Measurements from ENCODE around the gene TENM3.

Gene TENM3

GRCh38 chr4:182496408-182496807 is 253.2 kb downstream of the TENM3 start:
- DNase-seq (ENCODE audit: extremely low read depth in 1 of 2, low read depth in 1 of 2) = no peak

GRCh38 chr4:182502064-182502463 is 258.9 kb downstream of the TENM3 start:
- DNase-seq (ENCODE audit: extremely low read depth in 1 of 2, low read depth in 1 of 2) = no peak

GRCh38 chr4:182504463-182504862 is 261.3 kb downstream of the TENM3 start:
- DNase-seq (ENCODE audit: extremely low read depth in 1 of 2, low read depth in 1 of 2) = no peak

- no peak for DNase-seq (ENCODE audit: extremely low read depth in 1 of 2, low read depth in 1 of 2)
Observed at GRCh38 chr4:182507805-182508204, 264.6 kb downstream of the TENM3 start.

GRCh38 chr4:182510836-182511235 is 267.6 kb downstream of the TENM3 start:
- DNase-seq (ENCODE audit: extremely low read depth in 1 of 2, low read depth in 1 of 2) = no peak

- no peak for DNase-seq (ENCODE audit: extremely low read depth in 1 of 2, low read depth in 1 of 2)
Observed at GRCh38 chr4:182513587-182514291, 270.5 kb downstream of the TENM3 start.

- no peak for DNase-seq (ENCODE audit: extremely low read depth in 1 of 2, low read depth in 1 of 2)
Observed at GRCh38 chr4:182518421-182518820, 275.2 kb downstream of the TENM3 start.

- DNase-seq (ENCODE audit: extremely low read depth in 1 of 2, low read depth in 1 of 2) = no peak
Observed at GRCh38 chr4:182519528-182519927, 276.3 kb downstream of the TENM3 start.

GRCh38 chr4:182521011-182521410 is 277.8 kb downstream of the TENM3 start:
- no peak for DNase-seq (ENCODE audit: extremely low read depth in 1 of 2, low read depth in 1 of 2)

- DNase-seq (ENCODE audit: extremely low read depth in 1 of 2, low read depth in 1 of 2) = no peak
Observed at GRCh38 chr4:182528819-182529218, 285.6 kb downstream of the TENM3 start.

- DNase-seq (ENCODE audit: extremely low read depth in 1 of 2, low read depth in 1 of 2) = no peak
Observed at GRCh38 chr4:182530451-182530850, 287.2 kb downstream of the TENM3 start.

- no peak for DNase-seq (ENCODE audit: extremely low read depth in 1 of 2, low read depth in 1 of 2)
Observed at GRCh38 chr4:182531555-182532162, 288.5 kb downstream of the TENM3 start.

- DNase-seq (ENCODE audit: extremely low read depth in 1 of 2, low read depth in 1 of 2) = no peak
Observed at GRCh38 chr4:182532441-182532840, 289.2 kb downstream of the TENM3 start.

- DNase-seq (ENCODE audit: extremely low read depth in 1 of 2, low read depth in 1 of 2) = no peak
Observed at GRCh38 chr4:182533964-182534363, 290.8 kb downstream of the TENM3 start.

- no peak for DNase-seq (ENCODE audit: extremely low read depth in 1 of 2, low read depth in 1 of 2)
Observed at GRCh38 chr4:182536221-182536811, 293.1 kb downstream of the TENM3 start.

GRCh38 chr4:182537031-182537795 is 294.0 kb downstream of the TENM3 start:
- no peak for DNase-seq (ENCODE audit: extremely low read depth in 1 of 2, low read depth in 1 of 2)

GRCh38 chr4:182538031-182538430 is 294.8 kb downstream of the TENM3 start:
- DNase-seq (ENCODE audit: extremely low read depth in 1 of 2, low read depth in 1 of 2) = no peak

GRCh38 chr4:182540496-182540895 is 297.3 kb downstream of the TENM3 start:
- no peak for DNase-seq (ENCODE audit: extremely low read depth in 1 of 2, low read depth in 1 of 2)

GRCh38 chr4:182547435-182547834 is 304.2 kb downstream of the TENM3 start:
- DNase-seq (ENCODE audit: extremely low read depth in 1 of 2, low read depth in 1 of 2) = no peak

GRCh38 chr4:182548156-182548555 is 305.0 kb downstream of the TENM3 start:
- DNase-seq (ENCODE audit: extremely low read depth in 1 of 2, low read depth in 1 of 2) = no peak

- no peak for DNase-seq (ENCODE audit: extremely low read depth in 1 of 2, low read depth in 1 of 2)
Observed at GRCh38 chr4:182549356-182549755, 306.2 kb downstream of the TENM3 start.

GRCh38 chr4:182552948-182553347 is 309.7 kb downstream of the TENM3 start:
- no peak for DNase-seq (ENCODE audit: extremely low read depth in 1 of 2, low read depth in 1 of 2)

Measured in activated CD8-positive, alpha-beta memory T cell treated with anti-CD3 and anti-CD28 coated beads for 1 hour (primary cell).